Spleen (tissue), 7 donors: ENCODE measurements around the gene HOXD12.

Experiments used
- POLR2A ChIP-seq, 3 donors: fragments of 450-650 bp; IDR thresholded peaks; one replicate each; pipeline ENCODE4 v1.5.1; 2017; ENCODE audit warnings: antibody characterized with exemption in 3 of 3, mild to moderate bottlenecking in 1 of 3
- POLR2AphosphoS5 ChIP-seq, 3 donors: sonication (generic); formaldehyde crosslinking; IDR thresholded peaks; one replicate each; pipeline ENCODE4 v1.5.1; 2017; ENCODE audit warnings: antibody characterized with exemption in 3 of 3
- TF ChIP-seq, protein P1 (sequence below), 11 experiments: fragments of 200-600 bp in 7 of 11; fragments of 450-650 bp in 4 of 11; sonication (generic) in 4 of 11; IDR thresholded peaks in 8 of 11; conservative IDR thresholded peaks in 3 of 11; 1 replicate in 7 of 11; 2 replicates in 4 of 11; pipeline versions ENCODE4 v1.4.0 to v1.8.0; 2016 to 2021; ENCODE audit warnings: antibody characterized with exemption in 11 of 11, inconsistent platforms in 4 of 11, mild to moderate bottlenecking in 1 of 11
- donor health status: DM: no; HTN: no; CAD: no; lungs with moderate emphysema.
- donor health status: DM: no; HTN: no; CAD: no.
- donor health status: DM: no; HTN: no; CAD: no.

DNA sequence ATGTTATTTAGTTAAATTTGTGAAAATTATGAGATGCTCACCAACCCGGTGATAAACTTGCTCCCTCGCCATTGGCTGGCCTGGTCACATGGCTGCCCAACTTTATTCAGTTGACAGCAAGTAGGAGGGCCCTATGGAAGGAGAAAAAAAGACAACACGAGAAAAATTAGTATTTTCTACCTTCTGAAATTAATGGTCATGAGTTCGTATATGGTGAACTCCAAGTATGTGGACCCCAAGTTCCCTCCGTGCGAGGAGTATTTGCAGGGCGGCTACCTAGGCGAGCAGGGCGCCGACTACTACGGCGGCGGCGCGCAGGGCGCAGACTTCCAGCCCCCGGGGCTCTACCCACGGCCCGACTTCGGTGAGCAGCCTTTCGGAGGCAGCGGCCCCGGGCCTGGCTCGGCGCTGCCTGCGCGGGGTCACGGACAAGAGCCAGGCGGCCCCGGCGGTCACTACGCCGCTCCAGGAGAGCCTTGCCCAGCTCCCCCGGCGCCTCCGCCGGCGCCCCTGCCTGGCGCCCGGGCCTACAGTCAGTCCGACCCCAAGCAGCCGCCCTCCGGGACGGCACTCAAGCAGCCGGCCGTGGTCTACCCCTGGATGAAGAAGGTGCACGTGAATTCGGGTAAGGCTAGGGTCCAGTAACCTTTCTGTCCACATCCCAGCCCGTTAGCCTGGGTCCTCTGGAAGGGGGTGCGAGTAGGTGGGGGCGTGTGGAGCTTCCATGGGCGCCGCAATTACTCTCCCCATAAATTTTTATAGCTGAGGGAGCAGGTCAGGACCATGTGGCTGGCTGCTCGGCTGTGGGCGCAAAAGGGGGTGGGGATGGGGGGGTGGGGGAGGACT lies 52.1 kb downstream of the HOXD12 start, which contains the start of gene HOXD4:
- TF ChIP-seq, protein P1, sequence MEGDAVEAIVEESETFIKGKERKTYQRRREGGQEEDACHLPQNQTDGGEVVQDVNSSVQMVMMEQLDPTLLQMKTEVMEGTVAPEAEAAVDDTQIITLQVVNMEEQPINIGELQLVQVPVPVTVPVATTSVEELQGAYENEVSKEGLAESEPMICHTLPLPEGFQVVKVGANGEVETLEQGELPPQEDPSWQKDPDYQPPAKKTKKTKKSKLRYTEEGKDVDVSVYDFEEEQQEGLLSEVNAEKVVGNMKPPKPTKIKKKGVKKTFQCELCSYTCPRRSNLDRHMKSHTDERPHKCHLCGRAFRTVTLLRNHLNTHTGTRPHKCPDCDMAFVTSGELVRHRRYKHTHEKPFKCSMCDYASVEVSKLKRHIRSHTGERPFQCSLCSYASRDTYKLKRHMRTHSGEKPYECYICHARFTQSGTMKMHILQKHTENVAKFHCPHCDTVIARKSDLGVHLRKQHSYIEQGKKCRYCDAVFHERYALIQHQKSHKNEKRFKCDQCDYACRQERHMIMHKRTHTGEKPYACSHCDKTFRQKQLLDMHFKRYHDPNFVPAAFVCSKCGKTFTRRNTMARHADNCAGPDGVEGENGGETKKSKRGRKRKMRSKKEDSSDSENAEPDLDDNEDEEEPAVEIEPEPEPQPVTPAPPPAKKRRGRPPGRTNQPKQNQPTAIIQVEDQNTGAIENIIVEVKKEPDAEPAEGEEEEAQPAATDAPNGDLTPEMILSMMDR (IDR thresholded peaks at IDR 0.05 in 8 of 11, conservative IDR thresholded peaks at IDR 0.05 in 3 of 11): no peak
- no peak for TF ChIP-seq POLR2AphosphoS5 (IDR thresholded peaks at IDR 0.05)
- no peak for TF ChIP-seq POLR2A (IDR thresholded peaks at IDR 0.05)
